Peyer's patch (tissue), 4 donors: Measurements from ENCODE around the gene ABCC6.

Source experiments
- POLR2A ChIP-seq, 2 donors: fragments of 450-650 bp; IDR thresholded peaks; one replicate each; pipeline ENCODE4 v1.5.1; 2017; ENCODE audit warnings: antibody characterized with exemption in 2 of 2, mild to moderate bottlenecking in 2 of 2, moderate library complexity in 2 of 2
- TF ChIP-seq, protein P1 (sequence below), 6 experiments: fragments of 450-650 bp in 4 of 6; fragments of 200-600 bp in 2 of 6; sonication (generic) in 1 of 6; IDR thresholded peaks; one replicate each; pipeline ENCODE4 v1.5.1; 2017 to 2019; ENCODE audit warnings: antibody characterized with exemption in 6 of 6, mild to moderate bottlenecking in 3 of 6, moderate library complexity in 1 of 6

DNA sequence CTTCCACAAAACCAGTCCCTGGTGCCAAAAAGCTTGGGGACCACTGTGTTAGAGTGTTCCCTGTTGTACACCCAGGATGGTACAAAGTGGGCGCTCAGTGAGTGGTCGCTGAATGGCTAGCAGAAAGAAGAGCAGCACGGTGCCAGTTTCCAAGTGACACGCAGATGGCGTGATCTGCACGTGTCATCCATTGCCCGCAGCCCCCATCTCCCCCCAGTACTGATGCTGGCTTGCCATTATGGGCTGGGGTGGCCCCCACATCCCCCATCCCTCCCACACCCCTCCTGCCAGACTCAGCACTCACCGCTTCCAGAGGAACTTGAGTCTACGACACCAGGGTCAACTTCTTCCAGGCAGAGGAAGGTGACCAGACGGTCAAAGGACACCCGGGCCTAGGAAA is 36.5 kb downstream of the ABCC6 start:
- TF ChIP-seq, protein P1, sequence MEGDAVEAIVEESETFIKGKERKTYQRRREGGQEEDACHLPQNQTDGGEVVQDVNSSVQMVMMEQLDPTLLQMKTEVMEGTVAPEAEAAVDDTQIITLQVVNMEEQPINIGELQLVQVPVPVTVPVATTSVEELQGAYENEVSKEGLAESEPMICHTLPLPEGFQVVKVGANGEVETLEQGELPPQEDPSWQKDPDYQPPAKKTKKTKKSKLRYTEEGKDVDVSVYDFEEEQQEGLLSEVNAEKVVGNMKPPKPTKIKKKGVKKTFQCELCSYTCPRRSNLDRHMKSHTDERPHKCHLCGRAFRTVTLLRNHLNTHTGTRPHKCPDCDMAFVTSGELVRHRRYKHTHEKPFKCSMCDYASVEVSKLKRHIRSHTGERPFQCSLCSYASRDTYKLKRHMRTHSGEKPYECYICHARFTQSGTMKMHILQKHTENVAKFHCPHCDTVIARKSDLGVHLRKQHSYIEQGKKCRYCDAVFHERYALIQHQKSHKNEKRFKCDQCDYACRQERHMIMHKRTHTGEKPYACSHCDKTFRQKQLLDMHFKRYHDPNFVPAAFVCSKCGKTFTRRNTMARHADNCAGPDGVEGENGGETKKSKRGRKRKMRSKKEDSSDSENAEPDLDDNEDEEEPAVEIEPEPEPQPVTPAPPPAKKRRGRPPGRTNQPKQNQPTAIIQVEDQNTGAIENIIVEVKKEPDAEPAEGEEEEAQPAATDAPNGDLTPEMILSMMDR (IDR thresholded peaks at IDR 0.05), result no peak
- TF ChIP-seq POLR2A (IDR thresholded peaks at IDR 0.05), result no peak
